PC-3 (cell line): ENCODE results near the gene BCAP29. TPM values are rescaled to one million over a fixed set of nuclear protein-coding genes. Genes with fewer than 3 reads are reported as not detected.

Source experiments
- ATAC-seq: fragments of 200-7000 bp; cut with Tn5 transposase; 2 replicates; pipeline ENCODE4 v1.9.1; 2020; ENCODE audit warnings: mild to moderate bottlenecking, moderate library complexity
- BruUV-seq: library from RNA; stranded (reverse); fragments of 400-500 nt; replicated peaks from 2 replicates; lab custom pipeline; 2021; lab: Mats Ljungman, UMichigan
- CTCF ChIA-PET: fragments of 300-600 bp; sonication (Branson Sonifier 250); formaldehyde crosslinking; loops from one replicate; lab custom pipeline; 2022; ENCODE audit warnings: antibody characterized with exemption; lab: Charles Lee
- POLR2A ChIA-PET: fragments of 300-600 bp; sonication (Branson Sonifier 250); formaldehyde crosslinking; loops from one replicate; lab custom pipeline; 2022; ENCODE audit warnings: antibody characterized with exemption; ENCODE audit not compliant: unreplicated experiment; lab: Charles Lee
- DNase-seq: peaks from one replicate; pipeline ENCODE4 v3.0.0-alpha.2; 2015
- H2AFZ ChIP-seq: fragments of 300-600 bp; sonication (generic); 2 replicates; pipeline ENCODE4 v1.6.0; 2016; ENCODE audit warnings: antibody characterized with exemption, low read length
- H3F3A ChIP-seq: fragments of 300-600 bp; sonication (generic); one replicate; pipeline ENCODE4 v1.6.0; 2017; ENCODE audit warnings: antibody characterized with exemption, low read length, control low read depth, mild to moderate bottlenecking; ENCODE audit not compliant: unreplicated experiment
- H3K27ac ChIP-seq: fragments of 300-600 bp; sonication (generic); 2 replicates; pipeline ENCODE4 v1.5.1; 2016; ENCODE audit warnings: mild to moderate bottlenecking, low read length
- H3K27me3 ChIP-seq: fragments of 300-600 bp; sonication (generic); 2 replicates; pipeline ENCODE4 v1.6.1; 2016; ENCODE audit warnings: low read length, mixed read lengths
- H3K36me3 ChIP-seq: fragments of 300-600 bp; sonication (generic); 2 replicates; pipeline ENCODE4 v1.6.1; 2016; ENCODE audit warnings: low read depth, mixed run types, low read length, mixed read lengths
- H3K4me1 ChIP-seq: fragments of 300-600 bp; sonication (generic); 2 replicates; pipeline ENCODE4 v1.5.1; 2016; ENCODE audit warnings: low read length; ENCODE audit not compliant: insufficient read depth
- H3K4me2 ChIP-seq: fragments of 300-600 bp; sonication (generic); 2 replicates; pipeline ENCODE4 v1.6.0; 2016; ENCODE audit warnings: low read length
- H3K4me3 ChIP-seq: fragments of 300-600 bp; sonication (generic); 2 replicates; pipeline ENCODE4 v1.5.1; 2016; ENCODE audit warnings: mild to moderate bottlenecking, low read length, mixed read lengths
- H3K79me2 ChIP-seq: fragments of 300-600 bp; sonication (generic); 2 replicates; pipeline ENCODE4 v1.6.1; 2017; ENCODE audit warnings: low read length, mixed read lengths
- H3K9ac ChIP-seq: fragments of 300-600 bp; sonication (generic); 2 replicates; pipeline ENCODE4 v1.6.0; 2016; ENCODE audit warnings: mild to moderate bottlenecking, low read length
- H3K9me2 ChIP-seq: fragments of 300-600 bp; sonication (generic); replicated peaks from 2 replicates; pipeline ENCODE4 v1.6.1; 2016; ENCODE audit warnings: mixed run types, low read length, mixed read lengths
- H3K9me3 ChIP-seq: fragments of 300-600 bp; sonication (generic); 2 replicates; pipeline ENCODE4 v1.6.1; 2016; ENCODE audit warnings: low read length, mixed read lengths
- H4K20me1 ChIP-seq: fragments of 300-600 bp; sonication (generic); 2 replicates; pipeline ENCODE4 v1.6.1; 2016; ENCODE audit warnings: low read length, mixed read lengths
- CTCF ChIP-seq: fragments of 300-600 bp; sonication (generic); conservative IDR thresholded peaks from 2 replicates; pipeline ENCODE4 v1.5.1; 2017; ENCODE audit warnings: antibody characterized with exemption, low read depth, mild to moderate bottlenecking, low read length
- EZH2 ChIP-seq: fragments of 300-600 bp; sonication (generic); IDR thresholded peaks from one replicate; pipeline ENCODE4 v1.6.1; 2017; ENCODE audit warnings: antibody characterized with exemption, mild to moderate bottlenecking, low read length; ENCODE audit not compliant: unreplicated experiment
- EZH2phosphoT487 ChIP-seq: fragments of 300-600 bp; sonication (generic); IDR thresholded peaks from 2 replicates; pipeline ENCODE4 v1.6.1; 2018; ENCODE audit warnings: mild to moderate bottlenecking, antibody characterized with exemption, low read length, borderline replicate concordance
- intact Hi-C: fragments of 100-400 bp; cut with micrococcal nuclease; formaldehyde crosslinking; loops from 2 replicates; pipeline ENCODE4 v1.9.0; 2023
- total RNA-seq: library from RNA; depleted of rRNA; stranded (reverse); fragments of >200 nt; gene quantifications from 2 replicates; pipeline ENCODE4 v1.2.3, GENCODE V29; 2014

Gene BCAP29
- total RNA-seq, 1 experiment from 2014 or later, result 65.9 TPM

- intact Hi-C loops, result loop anchor here (5.0 kb wide), 1 partner anchor 43 kb away; no protein-coding TSS in a partner anchor
- no peaks in the 10 kb centered on the region for H3K9me3 ChIP-seq
- 0 out of 2 replicates have a peak, but pooled peaks cover 6% of the 10 kb centered on the region for H3K36me3 ChIP-seq
- H2AFZ ChIP-seq, result no peak overlapping the region
- BruUV-seq, result no TSS peak
- no peak overlapping the region for H3K4me3 ChIP-seq
- DNase-seq (no peak), ATAC-seq (no peak)
- no peaks in the 10 kb centered on the region for H3K79me2 ChIP-seq
- H3K27me3 ChIP-seq, result no peaks in the 10 kb centered on the region
- POLR2A ChIA-PET, result no interaction called here
- no peaks in the 10 kb centered on the region for H4K20me1 ChIP-seq
- CTCF ChIA-PET, result no interaction called here
- no peak overlapping the region for H3K27ac ChIP-seq
- no peak overlapping the region for H3K4me2 ChIP-seq
- no peak overlapping the region for H3K9ac ChIP-seq
- TF ChIP-seq EZH2phosphoT487 (no peak), CTCF (no peak)
- no peaks in the 10 kb centered on the region for H3K9me2 ChIP-seq
- H3K4me1 ChIP-seq, result peaks cover 22% of the 10 kb centered on the region
- peaks cover 5% of the 10 kb centered on the region for H3F3A ChIP-seq
Observed at GRCh38 chr7:107609811-107610261, 29.8 kb downstream of the BCAP29 start.

DNA sequence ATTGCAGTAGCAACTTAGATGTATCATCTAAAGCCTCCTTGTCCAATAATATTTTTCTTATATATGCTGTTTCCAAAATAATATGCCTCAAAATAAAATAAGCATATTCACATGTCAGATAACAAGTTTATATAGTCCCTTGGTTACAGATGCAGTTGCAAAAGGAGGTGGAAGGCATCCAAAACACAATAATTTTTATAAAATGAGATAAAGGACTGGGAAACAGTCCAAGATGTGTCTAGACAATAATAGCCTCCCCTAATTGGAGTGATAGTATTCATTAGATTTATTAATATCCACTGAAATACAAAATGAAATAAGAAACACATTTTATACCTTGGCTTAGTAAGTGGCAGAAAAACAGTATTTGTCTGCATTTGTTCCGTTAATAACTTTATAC is 30.3 kb downstream of the BCAP29 start:
- H3K36me3 ChIP-seq, result 0 out of 2 replicates have a peak, but pooled peaks cover 6% of the 10 kb centered on the region
- no peak for TF ChIP-seq EZH2
- no peak for TF ChIP-seq CTCF
- no peak for TF ChIP-seq EZH2phosphoT487
- no peaks in the 10 kb centered on the region for H4K20me1 ChIP-seq
- CTCF ChIA-PET, result no interaction called here
- ATAC-seq (no peak), DNase-seq (no peak)
- peaks cover 5% of the 10 kb centered on the region for H3F3A ChIP-seq
- no peak overlapping the region for H3K27ac ChIP-seq
- no peak overlapping the region for H2AFZ ChIP-seq
- H3K9ac ChIP-seq, result no peak overlapping the region
- POLR2A ChIA-PET, result no interaction called here
- intact Hi-C loops, result loop anchor here (5.0 kb wide), 1 partner anchor 43 kb away; no protein-coding TSS in a partner anchor
- peaks cover 27% of the 10 kb centered on the region for H3K4me1 ChIP-seq
- no TSS peak for BruUV-seq
- H3K79me2 ChIP-seq, result no peaks in the 10 kb centered on the region
- no peaks in the 10 kb centered on the region for H3K9me2 ChIP-seq
- no peak overlapping the region for H3K4me3 ChIP-seq
- no peaks in the 10 kb centered on the region for H3K9me3 ChIP-seq
- no peaks in the 10 kb centered on the region for H3K27me3 ChIP-seq
- H3K4me2 ChIP-seq, result no peak overlapping the region

- no peak for DNase-seq
- BruUV-seq, result no TSS peak
- 0 out of 2 replicates have a peak, but pooled peaks cover 9% of the 10 kb centered on the region for H3K36me3 ChIP-seq
Observed at GRCh38 chr7:107613439-107613838, 33.4 kb downstream of the BCAP29 start.

More at GRCh38 chr7:107613439-107613838, 33.4 kb downstream of the BCAP29 start:
- POLR2A ChIA-PET, result no interaction called here
- intact Hi-C loops, result loop anchor here (5.0 kb wide), 1 partner anchor 46 kb away; no protein-coding TSS in a partner anchor
- Histone ChIP-seq H3K79me2 (no peaks in the 10 kb centered on the region), H3K27ac (peak overlapping the region; percentile 51), H3K9me3 (no peaks in the 10 kb centered on the region), H3K4me2 (peak overlapping the region; percentile 63; the same call in 1 of the 2 replicates), H2AFZ (no peak overlapping the region), H3K9ac (no peak overlapping the region), H3K4me1 (peaks cover 45% of the 10 kb centered on the region), H3K9me2 (no peaks in the 10 kb centered on the region), H3F3A (peaks cover 5% of the 10 kb centered on the region), H3K27me3 (no peaks in the 10 kb centered on the region), H3K4me3 (no peak overlapping the region), H4K20me1 (no peaks in the 10 kb centered on the region)
- CTCF ChIA-PET, result no interaction called here
- TF ChIP-seq CTCF, result no peak
- ATAC-seq, result no peak
